ENCODE results near the gene METTL8.
"Not testable (repeated sequence)": the region's sequence is repeated elsewhere in the genome, so short reads cannot be mapped to it uniquely, and the experiment has no call there.

The METTL8 gene

DNA sequence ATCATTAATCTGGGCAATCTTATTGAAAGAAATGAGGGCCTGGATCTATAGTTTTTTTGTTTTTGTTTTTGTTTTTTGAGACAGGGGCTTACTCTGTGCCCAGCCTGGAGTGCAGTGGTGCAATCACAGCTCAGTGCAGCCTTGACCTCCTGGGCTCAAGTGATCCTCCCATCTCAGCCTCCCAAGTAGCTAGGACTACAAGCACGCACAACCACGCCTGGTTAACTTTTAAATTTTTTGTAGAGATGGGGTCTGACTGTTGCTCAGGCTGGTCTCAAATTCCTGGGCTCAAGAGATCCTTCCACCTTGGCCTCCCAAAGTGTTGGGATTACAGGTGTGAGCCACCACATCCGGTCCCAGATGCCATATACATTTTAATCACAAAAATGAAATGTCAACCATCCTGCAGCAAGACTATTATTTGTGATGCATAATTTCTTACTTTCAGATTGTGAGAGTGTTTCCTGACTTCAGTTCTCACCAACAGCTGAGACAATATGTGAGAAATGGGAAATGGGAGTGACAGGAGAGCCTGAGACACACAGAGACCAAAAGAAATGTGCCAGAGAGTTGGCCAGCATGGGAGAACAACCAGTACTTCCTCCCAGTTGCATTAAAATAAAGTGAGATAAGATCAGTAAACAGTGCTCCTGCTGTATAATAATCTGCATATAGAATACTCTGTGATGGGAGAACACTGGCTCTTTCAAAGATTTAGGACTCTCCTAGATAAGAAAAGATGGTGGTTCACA lies 87.6 kb downstream of the METTL8 start:
- DNase-seq (ENCODE audit: low spot score): no peak

DNA sequence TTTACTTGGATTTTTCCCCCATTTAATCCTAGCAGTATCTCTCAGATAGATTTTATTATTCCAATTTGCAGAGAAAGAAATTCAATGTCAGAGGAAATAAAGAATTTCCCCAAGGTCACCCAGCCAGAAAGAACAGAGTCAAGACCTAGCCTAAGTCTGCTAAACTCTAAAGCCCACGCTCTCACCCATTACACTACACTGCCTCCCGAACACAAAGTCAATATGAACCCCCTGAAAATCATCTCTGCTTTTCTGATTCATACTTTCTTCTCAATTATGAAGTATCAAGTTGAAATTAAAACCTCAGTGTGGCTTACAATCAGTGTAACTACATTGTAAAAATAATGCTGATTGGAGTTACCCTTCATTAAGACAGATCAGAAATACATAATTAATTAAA lies 89.6 kb downstream of the METTL8 start:
- DNase-seq (ENCODE audit: low spot score): no peak

DNA sequence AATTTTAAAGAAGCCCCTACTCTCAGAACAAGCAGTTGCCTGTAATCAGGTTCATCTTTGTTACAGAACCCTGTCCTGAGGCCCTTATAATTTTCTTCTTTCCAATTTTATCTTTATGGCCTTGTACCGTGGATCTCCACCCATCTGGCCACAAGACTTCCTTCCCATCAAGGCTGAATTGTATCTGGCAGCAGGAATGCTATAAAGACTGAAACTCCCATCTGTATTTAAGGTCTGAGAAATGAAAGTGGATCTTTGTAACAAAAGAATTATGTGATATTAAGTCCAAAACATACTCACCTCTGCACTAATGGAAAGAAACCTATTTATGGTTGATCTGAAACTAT lies 91.8 kb downstream of the METTL8 start:
- DNase-seq (ENCODE audit: low spot score): no peak

DNA sequence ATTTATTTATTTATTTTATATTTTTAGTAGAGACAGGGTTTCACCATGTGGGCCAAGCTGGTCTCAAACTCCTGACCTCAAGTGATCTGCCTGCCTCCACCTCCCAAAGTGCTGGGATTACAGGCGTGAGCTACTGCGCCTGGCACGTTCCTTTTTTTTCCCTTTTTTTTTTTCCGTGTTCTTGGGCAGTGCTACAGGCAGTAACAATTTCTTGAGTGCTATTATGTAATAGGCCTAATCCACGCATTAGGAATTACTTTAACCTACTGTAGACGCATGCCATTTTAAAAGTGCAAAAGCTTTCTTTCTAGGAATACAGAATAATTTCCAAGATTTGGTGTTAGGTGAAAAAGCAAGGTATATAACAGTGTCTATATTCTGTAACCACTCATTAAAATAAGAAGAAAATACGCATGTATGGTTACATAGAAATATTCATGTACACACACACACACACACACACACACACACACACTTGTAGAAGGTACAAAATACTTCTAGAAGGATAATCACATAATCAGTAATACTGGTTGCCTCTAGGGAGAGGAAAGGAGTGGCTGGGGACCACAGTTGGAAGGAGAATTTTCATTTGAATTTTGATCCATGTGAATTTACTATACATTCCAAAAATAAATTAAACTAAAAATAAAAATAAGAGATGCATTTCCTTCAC lies 92.3 kb downstream of the METTL8 start:
- no peak for DNase-seq (ENCODE audit: low spot score)

DNA sequence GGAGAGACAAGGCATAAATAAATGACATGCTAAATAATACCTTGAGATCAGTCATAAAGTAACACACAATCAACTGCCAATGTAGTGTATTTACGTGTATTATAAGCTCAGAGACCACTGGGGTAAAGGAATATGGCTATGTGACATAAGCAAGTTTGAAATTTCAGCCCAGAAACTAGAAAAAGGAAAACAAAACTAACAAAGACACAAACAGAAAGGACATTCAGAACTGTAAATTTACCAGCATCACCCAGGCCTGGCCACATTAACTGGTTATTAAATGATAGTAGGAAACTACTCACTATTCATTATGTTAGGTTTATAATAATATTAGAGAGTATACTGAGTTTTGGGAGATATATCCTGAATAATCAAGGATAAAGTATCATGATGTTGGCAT lies 98.8 kb downstream of the METTL8 start:
- DNase-seq (ENCODE audit: low spot score): no peak

DNA sequence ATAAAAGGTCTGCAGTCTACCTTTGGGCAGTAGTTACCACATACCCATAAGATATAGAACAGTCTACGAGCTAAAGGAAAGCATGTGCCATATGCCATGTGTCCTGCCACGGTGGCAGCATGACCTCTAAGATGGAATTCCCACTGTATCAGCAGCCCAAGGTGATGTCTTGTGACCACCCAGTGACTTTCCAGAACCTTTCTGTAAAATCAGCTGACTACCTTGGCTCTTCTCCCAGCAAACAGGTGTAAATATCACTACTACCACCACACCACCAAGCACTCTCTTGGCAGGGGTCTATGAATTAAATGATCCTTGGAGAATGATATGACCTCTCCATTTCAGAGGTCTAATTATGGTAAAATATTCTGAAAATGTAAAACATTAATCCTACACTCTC lies 99.6 kb downstream of the METTL8 start:
- DNase-seq (ENCODE audit: low spot score): no peak

DNA sequence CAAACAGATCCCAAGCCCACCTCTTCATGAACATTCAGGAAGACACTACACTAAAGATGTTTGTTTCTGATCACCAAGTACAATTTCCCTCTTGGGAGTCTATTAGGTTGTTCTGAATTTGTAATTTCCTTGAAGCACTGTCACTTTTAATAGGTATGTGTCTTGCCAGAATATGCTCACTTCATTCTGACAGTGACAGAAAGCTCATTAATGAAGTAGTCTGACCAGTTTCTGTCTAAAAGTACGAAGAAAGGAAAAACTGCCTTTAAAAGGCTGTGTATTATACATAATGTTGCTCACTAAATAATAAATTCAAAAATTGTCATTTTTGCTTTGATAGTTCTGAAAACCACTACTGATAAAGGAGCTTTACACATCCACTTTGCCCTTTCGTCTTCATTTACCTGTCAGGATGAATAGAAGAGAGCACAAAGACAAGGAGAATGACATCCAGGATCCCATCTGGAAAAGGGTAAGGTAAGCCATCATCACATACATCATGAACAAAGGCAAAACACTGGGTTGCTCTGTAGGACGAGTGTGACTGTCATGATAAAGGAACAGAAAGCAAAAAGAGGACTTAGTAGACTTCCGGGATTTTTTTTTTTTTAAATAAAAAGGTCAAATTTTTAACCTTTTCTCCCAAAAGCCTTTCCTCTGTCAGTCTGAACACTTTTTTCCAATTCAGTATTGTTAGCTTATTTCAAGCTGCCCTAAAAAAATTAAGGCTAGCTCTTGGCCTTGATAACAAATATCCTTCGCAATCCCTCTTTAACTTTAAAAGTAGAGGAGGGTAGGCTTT lies 103.4 kb downstream of the METTL8 start:
- DNase-seq (ENCODE audit: low spot score): no peak

DNA sequence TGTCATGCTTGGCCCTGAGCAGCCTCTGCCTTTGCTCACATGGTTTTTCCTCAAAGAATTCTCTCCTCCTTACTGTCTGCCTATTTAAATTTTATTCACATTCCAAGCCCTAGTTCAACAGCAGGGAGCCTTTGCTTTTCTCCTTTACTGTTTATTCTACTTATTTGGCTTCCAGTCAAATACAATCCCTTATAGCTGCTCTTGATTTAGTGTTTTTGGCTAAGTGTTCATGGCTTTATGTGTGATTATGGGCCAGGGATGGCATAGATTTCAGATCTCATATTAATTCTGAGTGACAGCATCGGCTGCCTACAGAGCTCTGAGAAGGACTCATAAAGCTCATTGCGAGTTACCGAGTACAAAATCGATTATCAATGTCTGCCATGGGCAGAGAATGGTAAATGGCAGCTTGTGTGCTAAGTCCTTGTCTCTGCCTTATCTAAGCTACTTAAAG lies 106.7 kb downstream of the METTL8 start:
- DNase-seq (ENCODE audit: low spot score): no peak

DNA sequence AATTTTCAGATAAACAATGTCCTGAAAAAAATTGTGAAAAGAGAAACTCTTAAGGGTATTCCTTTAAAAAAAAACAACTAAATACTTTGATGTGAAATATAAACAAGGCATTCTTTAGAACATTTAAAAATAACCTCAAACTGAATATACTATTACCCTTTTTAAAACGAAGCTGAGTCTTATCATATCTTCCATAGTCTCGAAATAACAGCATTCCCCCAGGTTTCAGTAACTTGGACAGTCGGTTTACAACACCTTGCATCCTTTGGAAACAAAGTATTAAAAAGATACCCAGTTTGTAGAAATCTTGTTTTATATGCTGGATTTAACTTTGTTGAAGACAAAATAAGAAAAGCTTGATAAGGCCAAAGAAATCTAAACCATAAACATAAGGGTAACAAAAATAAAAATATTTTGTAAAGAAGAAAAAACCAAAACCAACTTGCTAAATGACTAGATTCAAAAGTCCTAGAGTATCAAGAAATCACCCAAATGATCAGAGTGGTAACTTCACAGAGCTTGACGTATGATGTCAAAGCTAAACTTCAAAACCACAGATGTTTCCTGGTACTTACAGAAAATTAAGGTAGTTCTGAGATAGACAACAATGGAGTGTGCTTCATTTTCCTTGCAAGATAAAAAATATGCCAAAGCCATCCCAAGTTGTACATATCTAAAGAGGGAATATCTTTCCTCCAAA lies 107.8 kb downstream of the METTL8 start:
- peak; percentile 29 for DNase-seq (ENCODE audit: low spot score)

DNA sequence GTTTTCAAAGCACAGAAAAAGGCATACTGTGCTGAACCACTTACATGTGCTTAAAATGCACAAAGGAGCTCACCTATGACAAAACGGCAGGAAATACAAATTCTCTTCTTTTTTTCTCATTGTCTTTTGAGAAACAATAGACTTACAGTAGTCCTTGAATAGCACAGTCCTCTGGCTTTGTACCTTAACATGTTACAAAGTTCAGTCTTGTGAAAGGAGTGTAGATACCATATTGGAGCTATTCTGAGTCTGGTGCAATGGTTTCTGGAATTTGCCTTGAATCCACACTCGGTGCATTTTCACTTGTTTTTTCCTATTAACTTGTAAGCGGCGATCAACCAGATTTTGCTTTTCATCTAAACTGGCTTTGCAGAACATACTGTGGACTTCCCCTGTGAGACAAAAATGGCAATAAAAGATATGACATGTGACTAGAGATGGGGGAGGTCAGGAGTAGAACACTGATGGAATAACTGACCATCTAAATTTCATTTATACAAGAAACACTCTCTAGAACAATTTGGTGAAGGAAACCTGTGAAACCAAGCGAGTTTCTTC lies 109.7 kb downstream of the METTL8 start:
- DNase-seq (ENCODE audit: low spot score): no peak

DNA sequence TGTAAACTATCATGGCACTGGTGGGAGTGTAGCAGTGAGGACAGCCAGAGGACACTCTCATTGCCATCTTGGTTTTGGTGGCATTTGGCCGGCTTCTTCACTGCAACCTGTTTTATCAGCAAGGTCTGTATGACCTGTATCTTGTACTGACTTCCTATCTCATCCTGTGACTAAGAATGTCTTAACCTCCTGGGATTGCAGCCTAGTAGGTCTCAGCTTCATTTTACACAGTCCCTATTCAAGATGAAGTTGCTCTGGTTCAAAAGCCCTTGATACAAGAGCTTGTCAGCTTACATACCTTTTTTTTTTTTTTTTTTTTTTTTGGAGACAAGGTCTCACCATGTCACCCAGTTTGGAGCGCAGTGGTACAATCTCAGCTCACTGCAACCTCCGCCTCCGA lies 110.9 kb downstream of the METTL8 start:
- DNase-seq (ENCODE audit: low spot score): no peak

DNA sequence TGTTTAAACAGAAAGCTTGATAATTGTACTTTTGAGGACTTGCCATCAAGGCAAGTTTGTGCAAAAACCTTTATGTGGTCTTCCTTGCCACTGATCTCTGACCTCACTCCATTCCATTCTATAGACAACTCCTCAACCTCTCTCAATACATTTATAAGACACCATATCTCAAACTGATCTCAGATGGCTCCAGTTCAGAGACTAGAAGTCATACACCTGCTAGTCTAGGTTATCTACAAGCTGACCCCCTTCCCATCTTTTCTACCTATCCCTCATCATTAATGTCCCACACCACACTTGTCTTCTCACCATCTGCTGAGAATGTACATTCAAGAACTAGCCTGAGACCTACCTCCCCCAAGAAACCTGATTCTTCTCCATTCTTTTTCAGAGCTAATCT lies 113.1 kb downstream of the METTL8 start:
- no peak for DNase-seq (ENCODE audit: low spot score)

DNA sequence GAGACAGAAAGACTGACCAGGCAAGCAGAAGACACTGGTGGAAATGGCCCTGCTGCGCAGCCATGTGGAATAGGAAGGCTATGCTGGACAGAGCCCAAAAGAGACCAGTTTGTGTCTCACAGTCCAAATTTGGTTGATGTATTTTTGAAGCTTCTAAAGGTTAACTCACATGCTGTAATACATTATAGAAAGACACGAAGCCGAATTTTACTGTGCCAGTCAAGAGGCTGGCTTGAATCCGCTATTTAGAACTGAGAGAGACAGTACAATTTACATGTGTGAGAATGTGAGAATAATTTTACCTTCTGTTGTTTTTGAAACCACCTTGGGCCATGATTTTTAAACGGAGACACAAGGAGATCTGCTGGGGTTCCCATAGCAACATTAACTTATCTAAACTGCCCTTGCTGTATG lies 113.6 kb downstream of the METTL8 start:
- DNase-seq (ENCODE audit: low spot score): no peak

DNA sequence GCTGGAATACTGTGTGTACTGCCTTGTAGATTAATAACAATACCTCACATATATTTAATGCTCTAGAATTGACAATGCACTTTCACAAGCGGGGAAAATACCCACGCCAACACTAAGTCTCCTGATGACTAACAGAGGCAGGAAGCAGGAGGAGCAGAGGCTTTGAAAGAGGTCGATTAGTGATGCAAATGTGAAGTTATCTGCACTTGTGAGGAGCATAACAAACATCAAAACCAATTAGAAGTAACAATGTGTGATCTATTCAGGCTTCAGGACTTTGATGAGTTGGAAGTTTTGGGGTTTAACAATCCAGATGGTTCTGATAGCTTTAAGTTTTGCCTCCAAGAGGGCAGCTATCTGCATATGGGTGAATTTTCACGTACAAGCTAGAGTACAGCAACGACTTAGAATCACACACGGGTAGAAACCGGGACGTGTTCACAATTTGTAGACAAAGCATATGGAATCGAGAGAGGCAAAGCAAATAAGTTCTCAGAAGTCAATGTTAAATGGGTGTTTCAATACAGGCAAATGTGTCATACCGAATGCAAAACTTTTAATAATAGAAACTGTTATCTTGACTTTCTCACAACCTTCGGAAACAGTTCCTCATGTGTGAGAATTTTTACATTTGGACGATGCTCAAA lies 114.5 kb downstream of the METTL8 start:
- DNase-seq (ENCODE audit: low spot score): peak; percentile 48

DNA sequence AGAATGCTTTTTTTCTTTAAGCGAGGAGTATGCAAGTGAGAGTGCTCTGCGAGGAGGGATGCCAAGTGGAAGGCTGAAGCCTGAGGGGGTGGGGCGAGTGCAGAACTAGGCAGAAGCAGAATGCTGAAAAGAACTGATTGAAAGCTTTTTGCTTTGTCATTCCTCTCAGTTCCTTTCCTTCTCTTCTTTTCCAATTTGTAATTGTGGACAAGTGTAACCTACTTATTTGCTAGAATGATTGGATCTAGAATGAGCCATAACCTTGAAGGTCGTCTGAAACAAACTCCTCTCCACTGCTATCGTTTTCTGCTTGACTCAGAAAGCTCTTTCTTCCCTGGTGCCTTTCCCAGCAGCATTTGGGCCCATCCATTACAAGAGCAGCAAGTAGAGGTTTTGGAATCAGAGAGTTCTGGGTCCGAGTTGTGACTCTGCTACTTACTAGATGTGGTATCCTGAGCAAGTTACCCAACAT lies 115.3 kb downstream of the METTL8 start:
- DNase-seq (ENCODE audit: low spot score): no peak

DNA sequence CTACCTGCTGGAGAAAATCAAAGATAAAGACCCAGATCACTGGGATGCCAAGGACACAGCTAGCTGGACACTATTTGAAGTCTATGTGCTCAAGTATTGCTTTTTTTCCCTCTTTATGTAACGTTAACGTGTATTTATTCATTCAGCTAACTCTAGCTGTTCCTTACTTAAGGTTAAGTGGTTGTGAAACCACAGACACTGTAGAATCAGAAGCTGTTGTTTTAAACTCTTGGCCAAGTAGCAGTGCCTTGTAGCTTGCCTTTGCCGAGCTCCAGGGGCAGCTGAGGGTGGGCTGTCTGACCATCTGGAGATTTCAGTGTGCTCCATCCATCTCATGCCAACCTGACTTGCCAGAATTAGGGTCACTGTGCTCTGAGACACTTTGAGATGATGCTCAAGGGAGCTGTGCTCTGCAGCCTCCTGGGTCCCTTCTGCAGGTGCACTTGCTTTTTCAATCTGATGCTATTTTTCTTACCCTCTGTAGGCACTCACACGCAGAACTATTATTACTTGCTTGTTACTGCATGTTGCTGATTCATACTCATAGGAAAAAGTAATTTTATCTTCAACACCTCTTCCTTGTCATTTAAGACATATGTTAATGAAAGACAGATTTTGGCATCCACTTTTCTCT lies 116.2 kb downstream of the METTL8 start:
- no peak for DNase-seq (ENCODE audit: low spot score)

DNA sequence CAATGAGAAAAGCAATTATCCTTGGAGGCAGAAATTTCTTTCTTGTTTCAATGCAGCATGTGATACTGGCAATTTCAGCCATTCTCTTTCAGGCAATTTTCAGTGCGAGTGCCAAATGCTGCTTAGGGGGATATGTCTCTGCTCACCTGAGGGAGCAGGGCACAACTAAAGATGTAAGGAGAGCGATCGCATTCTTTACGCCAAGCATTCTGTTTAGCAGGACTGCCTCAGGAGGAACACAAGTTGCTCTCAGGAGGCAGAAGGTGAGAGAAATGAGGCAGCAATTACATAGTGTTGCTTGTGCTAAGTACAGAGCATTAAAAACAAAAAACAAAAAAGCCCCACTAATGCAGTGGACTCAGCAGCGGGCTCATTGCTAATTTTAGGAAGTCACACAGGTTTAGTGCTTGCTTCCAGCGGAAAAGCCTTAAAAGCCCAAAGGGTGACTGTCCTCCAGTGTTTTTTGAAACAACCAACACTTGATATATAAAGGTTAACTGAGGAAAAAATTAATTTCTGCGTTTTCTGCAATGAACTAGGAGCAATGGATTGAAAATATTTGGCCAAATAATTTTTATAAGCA lies 116.9 kb downstream of the METTL8 start:
- DNase-seq (ENCODE audit: low spot score): no peak

DNA sequence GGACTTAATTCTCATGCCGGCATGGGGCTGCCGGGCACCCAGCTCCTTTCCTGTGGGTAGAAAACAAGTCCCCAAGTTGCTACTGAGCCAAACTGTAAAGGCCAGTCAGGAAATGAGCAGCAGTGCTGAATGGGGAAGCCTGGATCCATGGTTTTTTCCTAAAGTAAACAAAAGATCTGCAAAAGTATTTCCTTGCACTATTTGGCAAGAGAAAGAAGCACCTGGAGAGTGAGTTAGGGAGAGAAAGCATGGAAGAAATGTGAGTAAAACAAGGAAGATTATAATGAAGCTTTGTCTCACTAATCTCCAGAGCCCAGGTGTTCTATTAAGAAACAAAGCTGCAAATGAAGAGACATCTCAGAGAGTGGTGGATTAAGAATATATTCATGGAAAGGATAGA lies 117.6 kb downstream of the METTL8 start:
- DNase-seq (ENCODE audit: low spot score): no peak

DNA sequence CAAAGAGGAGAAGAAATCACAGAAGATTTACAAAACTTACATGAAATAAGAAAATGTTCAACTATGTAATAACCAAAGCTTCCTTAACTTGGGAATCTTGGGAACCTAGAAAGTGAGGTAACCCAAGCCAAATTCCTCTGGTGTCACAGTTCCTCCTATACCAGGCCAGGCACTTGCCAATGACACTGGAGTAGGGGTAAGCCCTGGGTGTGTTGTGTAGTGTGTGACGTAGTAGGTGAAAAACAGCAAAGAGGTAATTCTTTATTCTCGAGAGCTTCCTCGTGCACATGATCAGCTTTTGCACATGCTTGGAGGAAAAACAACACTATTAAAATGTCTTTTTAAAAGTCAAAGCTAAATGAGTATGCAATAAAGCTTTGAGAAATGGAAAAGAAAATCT lies 118.0 kb downstream of the METTL8 start:
- no peak for DNase-seq (ENCODE audit: low spot score)

DNA sequence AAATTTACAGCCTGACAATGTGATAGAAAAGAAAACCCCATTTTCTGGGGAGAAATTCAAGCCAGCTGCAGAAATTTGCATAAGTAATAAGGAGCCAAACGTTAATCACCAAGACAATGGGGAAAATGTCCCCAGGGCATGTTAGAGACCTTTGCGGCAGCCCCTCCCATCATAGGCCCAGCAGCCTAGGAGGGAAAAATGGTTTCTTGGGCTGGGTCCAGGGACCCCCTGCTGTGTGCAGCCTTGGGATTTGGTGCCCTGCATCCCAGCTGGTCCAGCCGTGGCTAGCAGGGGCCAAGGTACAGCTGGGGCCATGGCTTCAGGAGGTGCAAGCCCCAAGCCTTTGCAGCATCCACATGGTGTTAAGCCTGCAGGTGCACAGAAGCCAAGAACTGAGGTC lies 121.6 kb downstream of the METTL8 start:
- not testable (repeated sequence) for DNase-seq (ENCODE audit: low spot score)

DNA sequence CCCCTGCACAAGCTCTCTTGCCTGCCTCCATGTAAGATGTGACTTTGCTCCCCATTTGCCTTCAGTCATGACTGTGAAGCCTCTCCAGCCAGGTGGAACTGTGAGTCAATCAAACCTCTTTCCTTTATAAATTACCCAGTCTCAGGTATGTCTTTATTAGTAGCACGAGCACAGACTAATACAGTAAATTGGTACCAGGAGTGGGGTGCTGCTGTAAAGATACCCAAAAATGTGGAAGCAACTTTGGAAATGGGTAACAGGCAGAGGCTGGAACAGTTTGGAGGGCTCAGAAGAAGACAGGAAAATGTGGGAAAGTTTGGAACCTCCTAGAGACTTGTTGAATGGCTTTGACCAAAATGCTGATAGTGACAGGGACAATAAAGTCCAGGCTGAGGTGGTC lies 122.2 kb downstream of the METTL8 start:
- not testable (repeated sequence) for DNase-seq (ENCODE audit: low spot score)

All from CD4-positive, alpha-beta T cell treated with Interleukin-6 at 100 ng/mL for 8 hours (primary cell).